Measurements from ENCODE around the gene PTGES.

GRCh38 chr9:129698254-129698757 is 54.5 kb downstream of the PTGES start:
- TF ChIP-seq, protein P1, sequence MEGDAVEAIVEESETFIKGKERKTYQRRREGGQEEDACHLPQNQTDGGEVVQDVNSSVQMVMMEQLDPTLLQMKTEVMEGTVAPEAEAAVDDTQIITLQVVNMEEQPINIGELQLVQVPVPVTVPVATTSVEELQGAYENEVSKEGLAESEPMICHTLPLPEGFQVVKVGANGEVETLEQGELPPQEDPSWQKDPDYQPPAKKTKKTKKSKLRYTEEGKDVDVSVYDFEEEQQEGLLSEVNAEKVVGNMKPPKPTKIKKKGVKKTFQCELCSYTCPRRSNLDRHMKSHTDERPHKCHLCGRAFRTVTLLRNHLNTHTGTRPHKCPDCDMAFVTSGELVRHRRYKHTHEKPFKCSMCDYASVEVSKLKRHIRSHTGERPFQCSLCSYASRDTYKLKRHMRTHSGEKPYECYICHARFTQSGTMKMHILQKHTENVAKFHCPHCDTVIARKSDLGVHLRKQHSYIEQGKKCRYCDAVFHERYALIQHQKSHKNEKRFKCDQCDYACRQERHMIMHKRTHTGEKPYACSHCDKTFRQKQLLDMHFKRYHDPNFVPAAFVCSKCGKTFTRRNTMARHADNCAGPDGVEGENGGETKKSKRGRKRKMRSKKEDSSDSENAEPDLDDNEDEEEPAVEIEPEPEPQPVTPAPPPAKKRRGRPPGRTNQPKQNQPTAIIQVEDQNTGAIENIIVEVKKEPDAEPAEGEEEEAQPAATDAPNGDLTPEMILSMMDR (IDR thresholded peaks at IDR 0.05): no peak
- TF ChIP-seq POLR2A (IDR thresholded peaks at IDR 0.05) (no peak), POLR2AphosphoS5 (IDR thresholded peaks at IDR 0.05) (peak in 1 of 4 donors; percentile 50), EP300 (IDR thresholded peaks at IDR 0.05) (no peak)

Measured in sigmoid colon (tissue), 4 donors.